PC-9 (cell line): ENCODE results near the gene APBA1.
"Not testable (repeated sequence)": the region's sequence is repeated elsewhere in the genome, so short reads cannot be mapped to it uniquely, and the experiment has no call there.

Experiments used
- EZH2 ChIP-seq: fragments of 200-600 bp; sonication (generic); IDR thresholded peaks from 2 replicates; pipeline ENCODE4 v1.8.0; 2017; ENCODE audit warnings: antibody characterized with exemption, low read depth
- TF ChIP-seq, protein P1 (sequence below): fragments of 200-600 bp; sonication (generic); conservative IDR thresholded peaks from 2 replicates; pipeline ENCODE4 v1.6.1; 2017; ENCODE audit warnings: mixed run types, antibody characterized with exemption, mild to moderate bottlenecking, moderate library complexity

DNA sequence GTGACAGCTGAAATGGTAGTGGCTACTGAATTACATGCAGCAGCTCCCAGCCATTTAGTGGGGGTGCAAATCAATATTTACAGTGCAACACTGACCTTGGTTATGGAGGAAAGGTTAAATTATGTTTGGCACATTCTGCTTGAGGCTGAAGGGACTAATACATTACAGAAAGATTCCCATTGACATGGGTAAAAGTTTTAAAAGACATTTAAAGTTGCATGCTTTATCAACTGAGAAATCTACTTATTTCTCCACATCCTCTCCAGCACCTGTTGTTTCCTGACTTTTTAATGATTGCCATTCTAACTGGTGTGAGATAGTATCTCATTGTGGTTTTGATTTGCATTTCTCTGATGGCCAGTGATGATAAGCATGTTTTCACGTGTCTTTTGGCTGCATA lies 75.3 kb downstream of the APBA1 start:
- TF ChIP-seq, protein P1, sequence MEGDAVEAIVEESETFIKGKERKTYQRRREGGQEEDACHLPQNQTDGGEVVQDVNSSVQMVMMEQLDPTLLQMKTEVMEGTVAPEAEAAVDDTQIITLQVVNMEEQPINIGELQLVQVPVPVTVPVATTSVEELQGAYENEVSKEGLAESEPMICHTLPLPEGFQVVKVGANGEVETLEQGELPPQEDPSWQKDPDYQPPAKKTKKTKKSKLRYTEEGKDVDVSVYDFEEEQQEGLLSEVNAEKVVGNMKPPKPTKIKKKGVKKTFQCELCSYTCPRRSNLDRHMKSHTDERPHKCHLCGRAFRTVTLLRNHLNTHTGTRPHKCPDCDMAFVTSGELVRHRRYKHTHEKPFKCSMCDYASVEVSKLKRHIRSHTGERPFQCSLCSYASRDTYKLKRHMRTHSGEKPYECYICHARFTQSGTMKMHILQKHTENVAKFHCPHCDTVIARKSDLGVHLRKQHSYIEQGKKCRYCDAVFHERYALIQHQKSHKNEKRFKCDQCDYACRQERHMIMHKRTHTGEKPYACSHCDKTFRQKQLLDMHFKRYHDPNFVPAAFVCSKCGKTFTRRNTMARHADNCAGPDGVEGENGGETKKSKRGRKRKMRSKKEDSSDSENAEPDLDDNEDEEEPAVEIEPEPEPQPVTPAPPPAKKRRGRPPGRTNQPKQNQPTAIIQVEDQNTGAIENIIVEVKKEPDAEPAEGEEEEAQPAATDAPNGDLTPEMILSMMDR, result not testable (repeated sequence)
- TF ChIP-seq EZH2, result not testable (repeated sequence)
